GM19043 (cell line): ENCODE data around the gene MAP3K13.
A peak's percentile ranks its signal among the peaks of the same experiment; 100 is the strongest.

ENCODE experiments used
- ATAC-seq: cut with Tn5 transposase; IDR thresholded peaks from one replicate; pipeline ENCODE4 v1.9.1; 2021; ENCODE audit warnings: low read depth; ENCODE audit not compliant: unreplicated experiment

MAP3K13 gene

GRCh38 chr3:185498503-185499396, 135.8 kb downstream of the MAP3K13 start, which contains the start of gene TMEM41A:
TMEM41A (minus strand) TSS chr3:185499035; CDS start chr3:185498961, 74 bp downstream.
- peak; percentile 97 for ATAC-seq

DNA sequence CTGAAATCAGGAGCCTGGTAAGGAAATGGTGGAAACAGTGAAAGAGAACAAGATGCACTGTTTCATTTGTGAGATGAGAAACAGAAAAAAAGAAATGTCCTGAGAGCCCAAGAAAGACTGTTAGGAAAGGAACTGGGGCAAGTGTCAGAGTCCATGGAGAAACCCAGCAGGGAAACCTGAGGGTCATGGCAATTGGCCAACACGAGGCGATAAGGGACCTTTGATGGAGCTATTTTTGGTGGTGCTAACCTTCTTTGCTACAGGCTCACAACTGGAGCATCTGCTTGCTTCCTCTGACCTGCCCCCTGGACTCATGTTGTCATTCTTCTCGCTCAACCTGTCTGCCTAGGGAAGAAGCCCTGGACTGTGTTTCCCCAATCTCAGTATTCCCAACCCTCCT, 140.1 kb downstream of the MAP3K13 start:
- no peak for ATAC-seq

- ATAC-seq, result no peak
Observed at GRCh38 chr3:185503521-185503920, 140.6 kb downstream of the MAP3K13 start.

DNA sequence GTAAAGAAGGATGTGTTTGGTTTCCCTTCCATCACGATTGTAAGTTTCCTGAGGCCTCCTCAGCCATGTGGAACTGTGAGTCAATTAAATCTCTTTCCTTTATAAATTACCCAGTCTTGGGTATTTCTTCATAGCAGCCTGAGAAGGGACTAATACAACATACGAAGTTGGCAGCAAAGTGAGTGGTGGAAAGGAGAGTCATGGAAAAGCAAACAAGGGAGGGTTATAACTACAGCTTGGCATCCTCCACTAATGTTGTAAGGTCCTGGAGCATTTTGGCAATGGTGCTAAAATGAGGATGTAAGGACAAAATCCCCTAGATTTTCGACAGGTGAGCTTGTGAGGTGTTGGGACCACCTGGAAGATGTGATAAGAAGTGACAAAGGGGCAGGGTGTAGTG, 141.7 kb downstream of the MAP3K13 start:
- no peak for ATAC-seq

DNA sequence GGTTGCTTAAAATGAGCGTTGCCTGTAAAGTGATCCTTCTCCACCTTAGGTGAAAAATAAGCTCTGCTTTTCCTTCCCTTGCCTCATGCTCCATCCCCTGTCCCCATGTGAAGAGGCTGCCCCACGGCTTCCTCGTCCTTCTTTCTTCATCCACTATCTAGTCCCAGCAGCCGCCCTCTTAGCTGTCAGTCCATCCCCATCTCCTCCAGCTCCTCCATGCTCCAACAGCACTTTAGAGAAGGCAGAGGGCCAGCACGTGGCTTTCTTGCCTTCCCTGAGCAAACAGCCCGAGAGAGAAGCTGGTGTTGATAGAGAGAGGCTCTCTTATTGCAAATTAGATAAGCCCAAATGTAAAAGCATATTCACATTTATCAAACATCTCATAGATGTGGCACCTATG, 144.9 kb downstream of the MAP3K13 start:
- ATAC-seq, result no peak

DNA sequence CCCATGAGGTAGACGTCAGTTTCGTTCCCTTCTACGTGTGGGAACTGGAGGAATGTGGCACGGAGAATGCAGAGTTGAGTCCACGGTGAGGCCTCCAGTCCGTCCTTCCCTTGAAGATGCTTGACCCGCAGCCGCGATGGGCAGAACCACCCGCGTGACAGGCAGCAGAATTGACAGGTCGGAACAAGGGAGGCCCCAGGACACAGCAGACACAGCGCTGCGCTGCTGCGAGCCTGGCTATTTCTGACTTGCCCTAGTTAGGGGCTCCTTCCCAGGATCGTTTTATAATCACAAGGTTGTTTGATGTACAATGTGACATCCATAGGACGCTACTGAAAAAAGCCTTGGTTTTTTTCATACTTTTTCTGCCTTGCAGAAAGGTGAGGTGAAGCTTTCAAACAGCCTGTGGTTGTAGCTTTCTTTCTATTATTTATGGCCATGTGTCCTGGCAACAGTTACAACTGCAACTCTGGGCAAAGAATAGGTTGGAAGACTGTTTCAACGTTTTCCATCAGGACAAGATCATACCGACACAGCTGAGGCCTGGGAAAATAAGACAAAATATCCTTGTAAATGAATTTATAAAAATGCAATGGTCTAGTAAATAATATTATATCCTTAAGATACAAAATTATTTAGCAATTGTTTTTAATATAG, 145.5 kb downstream of the MAP3K13 start:
- ATAC-seq, result no peak

DNA sequence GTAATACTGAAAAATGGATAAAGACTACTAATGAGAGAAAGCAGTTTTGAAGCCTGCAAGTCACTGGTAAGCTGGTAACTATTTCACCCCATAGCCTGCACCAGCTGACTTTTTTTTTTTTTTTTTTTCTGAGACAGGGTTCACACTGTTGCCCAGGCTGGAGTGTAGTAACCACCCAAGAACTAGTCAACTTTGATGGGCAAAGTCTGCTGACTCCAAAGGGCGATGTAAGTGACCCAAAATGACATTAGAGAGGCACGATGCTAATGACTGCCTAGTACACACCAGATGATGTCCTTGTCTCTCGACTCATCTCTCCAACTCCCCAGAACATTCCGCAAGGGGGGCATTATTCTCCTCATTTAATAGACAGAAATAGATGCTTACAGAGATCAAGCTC, 148.8 kb downstream of the MAP3K13 start:
- no peak for ATAC-seq

DNA sequence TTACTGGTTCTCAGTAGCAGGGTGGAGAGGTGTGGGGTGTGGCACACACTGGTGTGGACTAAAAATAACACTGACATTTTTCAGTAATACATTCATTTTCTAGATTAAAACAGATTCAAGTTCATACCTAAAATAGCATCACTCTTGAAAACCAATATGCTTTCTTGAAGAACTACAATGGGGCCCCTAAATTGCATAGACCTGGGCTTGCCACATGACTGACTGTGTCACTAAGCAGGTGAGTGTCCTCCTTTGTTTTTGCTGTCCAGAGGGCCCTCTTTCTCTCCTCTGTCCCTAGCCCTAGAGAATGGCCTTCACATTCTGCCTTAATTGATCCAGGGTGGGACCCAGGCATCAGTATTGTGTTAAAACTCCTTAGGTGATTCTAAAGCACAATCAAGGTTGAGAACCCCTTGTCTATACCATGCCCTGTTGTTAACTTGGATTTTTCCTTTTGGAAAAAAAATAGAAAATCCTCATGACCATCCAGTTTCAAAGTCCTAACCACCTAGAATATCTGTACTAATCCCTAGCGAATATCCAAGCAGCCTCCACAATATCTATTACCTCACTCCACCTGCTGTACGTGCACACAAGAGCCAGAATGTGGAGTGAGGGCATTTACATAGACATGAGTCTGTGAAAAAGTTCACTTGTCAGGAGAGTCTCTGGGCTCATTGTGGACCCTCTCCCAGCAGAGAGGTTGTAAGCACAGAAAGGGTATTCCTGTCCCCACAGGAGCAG, 154.6 kb downstream of the MAP3K13 start:
- peak; percentile 49 for ATAC-seq

- ATAC-seq, result no peak
Observed at GRCh38 chr3:185519021-185519420, 156.1 kb downstream of the MAP3K13 start.

DNA sequence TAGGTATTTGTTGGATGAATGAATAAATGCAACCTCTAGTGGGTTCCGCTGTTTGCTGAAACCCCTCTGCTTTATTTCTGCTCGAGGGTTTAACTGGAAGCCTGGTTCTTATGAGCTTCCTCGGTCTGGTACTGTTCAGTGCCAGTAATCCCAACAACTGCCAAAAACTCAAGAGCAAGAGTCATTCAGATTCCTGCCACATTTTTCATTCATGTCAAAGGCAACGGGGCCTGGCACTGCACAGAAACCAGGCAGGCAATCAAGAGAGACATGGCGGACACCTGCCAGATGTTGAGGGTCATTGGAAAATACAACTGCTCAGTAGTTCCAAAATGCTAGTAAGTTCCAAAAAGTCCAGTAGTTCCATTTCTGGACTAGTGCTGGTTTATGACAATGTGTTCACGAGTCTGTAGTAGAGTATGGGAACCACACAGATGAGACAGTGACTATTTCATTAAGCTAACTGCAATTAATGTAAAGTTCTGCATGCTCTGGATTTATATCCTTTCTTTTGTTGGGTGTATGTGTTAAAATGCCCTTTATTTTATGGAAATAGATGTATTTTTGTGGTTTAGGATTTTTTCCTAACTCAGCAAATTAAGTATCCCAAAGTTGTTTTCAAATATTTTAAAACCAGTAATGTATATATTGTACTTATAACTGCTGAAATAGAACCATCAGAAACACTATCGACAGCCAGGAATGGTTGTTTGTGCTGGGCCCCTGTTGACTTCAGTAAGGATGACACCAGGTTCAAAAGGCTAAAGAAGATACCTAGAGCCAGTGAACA, 158.6 kb downstream of the MAP3K13 start:
- no peak for ATAC-seq

DNA sequence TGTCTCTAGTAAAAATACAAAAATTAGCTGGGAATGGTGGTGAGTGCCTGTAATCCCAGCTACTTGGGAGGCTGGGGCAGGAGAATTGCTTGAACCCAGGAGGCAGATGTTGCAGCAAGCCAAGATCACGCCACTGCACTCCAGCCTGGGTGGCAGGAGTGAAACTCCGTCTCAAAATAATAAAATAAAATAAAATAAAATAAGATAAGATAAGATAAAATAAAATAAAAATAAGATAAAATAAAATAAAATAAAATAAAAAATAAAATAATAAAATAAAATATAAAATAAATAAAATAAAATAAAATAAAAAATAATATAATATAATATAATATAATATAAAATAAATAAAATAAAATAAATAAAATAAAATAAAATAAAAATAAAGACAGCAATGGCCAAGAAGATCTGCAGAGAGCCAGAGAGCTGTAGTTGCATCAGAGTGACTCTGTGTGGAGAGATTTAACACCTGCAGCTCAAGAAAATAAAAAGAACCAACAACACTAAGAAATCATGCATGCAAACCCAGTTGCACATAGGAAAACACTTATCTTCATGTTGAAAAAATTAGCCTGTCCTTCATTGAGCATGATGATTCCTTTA, 163.5 kb downstream of the MAP3K13 start:
- ATAC-seq, result no peak

DNA sequence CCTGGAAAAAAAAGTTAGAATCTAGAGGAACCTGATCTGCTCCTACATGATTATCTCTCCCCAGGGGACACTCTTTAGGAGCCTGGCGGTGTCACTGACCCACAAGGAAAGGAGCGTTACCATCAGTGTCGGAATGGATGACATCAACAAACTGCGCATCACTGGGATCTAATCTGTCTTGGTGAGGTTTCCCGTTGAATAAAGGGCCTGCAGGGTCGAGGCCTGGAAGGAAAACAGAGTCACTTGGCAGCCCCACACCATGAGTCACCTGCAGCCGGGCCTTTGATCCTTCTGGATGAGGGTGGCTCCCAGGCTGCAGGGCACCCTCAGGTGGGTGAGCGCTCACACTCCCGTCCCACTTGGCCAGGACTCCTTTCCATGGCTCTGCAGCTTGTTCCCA, 164.4 kb downstream of the MAP3K13 start:
- no peak for ATAC-seq

DNA sequence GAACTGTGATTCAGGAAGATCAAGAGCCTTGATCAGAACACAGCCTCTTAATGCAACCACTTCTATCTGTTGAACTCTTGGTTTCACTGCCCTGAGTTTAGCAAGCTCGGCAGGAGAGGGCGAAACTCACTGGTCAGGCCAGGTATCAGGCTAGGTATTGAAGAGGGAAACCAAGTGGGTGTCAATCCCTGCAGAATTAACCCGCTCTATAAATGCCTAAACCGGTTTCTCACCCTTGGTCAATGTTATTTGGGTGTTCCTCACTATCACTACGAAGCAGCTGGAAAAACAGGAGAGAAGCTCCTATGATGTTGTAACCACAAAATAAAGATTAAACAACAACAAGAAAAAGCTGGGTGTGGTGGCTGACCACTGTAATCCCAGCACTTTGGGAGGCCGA, 165.6 kb downstream of the MAP3K13 start:
- ATAC-seq, result no peak

DNA sequence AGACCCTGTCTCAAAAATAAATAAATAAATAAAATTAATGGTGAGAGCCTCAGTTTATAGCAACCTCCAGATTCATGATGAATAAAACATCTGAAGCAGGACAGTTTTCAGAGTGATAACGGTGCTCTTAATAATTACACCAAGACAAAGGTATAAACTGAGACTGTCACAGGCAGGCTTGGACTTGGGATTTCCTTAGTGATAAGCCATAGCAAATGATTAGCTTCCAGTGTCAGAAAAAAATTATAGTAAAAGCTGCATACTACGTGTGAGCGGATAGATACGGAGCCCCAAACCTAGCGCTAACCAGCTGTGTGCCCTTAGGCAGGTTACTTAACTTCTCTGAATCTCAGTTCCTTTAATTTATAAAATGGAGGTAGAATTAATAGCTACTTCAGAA, 167.9 kb downstream of the MAP3K13 start:
- no peak for ATAC-seq

- ATAC-seq, result no peak
Observed at GRCh38 chr3:185532901-185533300, 170.0 kb downstream of the MAP3K13 start.

DNA sequence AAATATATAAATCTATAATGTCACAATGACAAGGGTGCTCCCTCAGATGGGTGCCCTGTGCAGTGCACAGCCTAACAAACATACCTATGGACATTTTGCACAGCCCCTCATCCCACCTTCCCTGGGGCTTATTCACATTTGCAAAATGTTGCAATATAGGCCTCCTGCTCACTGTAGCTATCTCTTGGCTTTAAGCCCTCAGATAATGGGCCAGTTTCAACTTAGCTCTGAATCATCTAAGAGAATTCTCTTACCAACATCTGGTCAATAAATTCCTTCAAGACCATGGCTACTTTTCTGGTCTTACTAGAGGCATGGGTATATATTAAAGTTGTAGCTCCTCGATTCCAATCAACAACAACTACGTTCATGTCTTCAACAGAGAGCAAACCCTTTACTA, 171.6 kb downstream of the MAP3K13 start:
- ATAC-seq, result no peak

- ATAC-seq, result peak; percentile 99
Observed at GRCh38 chr3:185537369-185537970, 174.5 kb downstream of the MAP3K13 start.
